ENCODE results near the gene AFAP1. TPM values are rescaled to one million over a fixed set of nuclear protein-coding genes. Genes with fewer than 3 reads are reported as not detected.

The AFAP1 gene
- total and polyA plus RNA-seq, 2 of the 8 experiments (the other 6 are each of a cell fraction or from before 2014, with no cell fraction given): 3.6 to 18.2 TPM

GRCh38 chr4:7777017-7777710 is 162.5 kb downstream of the AFAP1 start:
- H3K4me3 ChIP-seq (ENCODE audit: extremely low read depth in 1 of 4, insufficient read depth in 2 of 4, low read depth in 3 of 4, low read length in 4 of 4): no peak overlapping the region
- no peaks in the 10 kb centered on the region for H3K79me1 ChIP-seq (ENCODE audit: low read depth, low read length)
- H3K18ac ChIP-seq (ENCODE audit: extremely low read depth, low read length): no peak overlapping the region
- no peaks in the 10 kb centered on the region for H3K9me3 ChIP-seq (ENCODE audit: insufficient read depth in 2 of 2, low read depth in 1 of 2, low read length in 1 of 2)
- CTCF ChIA-PET (ENCODE audit: partially characterized antibody): interaction anchor here (1.2 to 2.3 kb wide), 2 partner anchors 23 to 67 kb away, joined by 3 to 8 read pairs; no protein-coding TSS in a partner anchor
- 91% methylated on average over 17 of the region's 17 CpGs; no CpG with 5 or more reads in 1 of the 2 experiments for WGBS, 2 experiments (ENCODE audit: extremely low coverage in 1 of 2, insufficient coverage in 1 of 2, insufficient read length in 1 of 2, insufficient replicate concordance in 2 of 2, low coverage in 1 of 2, low lambda C conversion rate in 2 of 2, missing lambda C conversion rate in 1 of 2)
- peaks cover 0 to 15% (median 4%) of the 10 kb centered on the region in 4 experiments; a peak in 3 of 8 replicates for H3K36me3 ChIP-seq (ENCODE audit: control insufficient read depth in 2 of 4, insufficient read depth in 4 of 4, low read length in 3 of 4)
- no peak overlapping the region for H2BK20ac ChIP-seq (ENCODE audit: low read length)
- no peak overlapping the region for H3K9ac ChIP-seq (replicated peaks in 1 of 4; ENCODE audit: extremely low read depth in 1 of 4, low read depth in 3 of 4, low read length in 3 of 4)
- H4K20me1 ChIP-seq (replicated peaks in 1 of 2; ENCODE audit: control insufficient read depth in 1 of 2, insufficient read depth in 2 of 2, low read length in 2 of 2): no peaks in the 10 kb centered on the region
- H3K14ac ChIP-seq (ENCODE audit: insufficient read length): no peak overlapping the region
- no peak overlapping the region for H2BK5ac ChIP-seq (ENCODE audit: low read depth, low read length)
- no peak overlapping the region for H3K27ac ChIP-seq (ENCODE audit: low read depth, low read length)
- no peak overlapping the region for H4K8ac ChIP-seq (ENCODE audit: extremely low read depth, insufficient read depth, low read length)
- H4K91ac ChIP-seq (replicated peaks; ENCODE audit: insufficient read length, low read length): no peak overlapping the region
- FAIRE-seq (no peak), DNase-seq (ENCODE audit: low read depth in 1 of 2, low spot score in 2 of 2) (no peak)
- H3K4ac ChIP-seq (replicated peaks; ENCODE audit: insufficient read length, low read depth, low read length): no peak overlapping the region
- no peak overlapping the region for H2BK12ac ChIP-seq (ENCODE audit: low read depth, low read length)
- no peak overlapping the region for H2BK15ac ChIP-seq (ENCODE audit: low read length)
- H3K4me2 ChIP-seq (ENCODE audit: insufficient read depth in 1 of 2, low read depth in 2 of 2, low read length in 2 of 2): no peak overlapping the region
- no peaks in the 10 kb centered on the region for H3K23me2 ChIP-seq (ENCODE audit: low read depth, low read length)
- H4K5ac ChIP-seq (ENCODE audit: insufficient read length, low read depth, low read length): no peak overlapping the region
- H3K79me2 ChIP-seq (ENCODE audit: control insufficient read depth in 1 of 2, insufficient read depth in 2 of 2, low read length in 2 of 2): no peaks in the 10 kb centered on the region
- H3K4me1 ChIP-seq (replicated peaks in 1 of 4; ENCODE audit: control insufficient read depth in 3 of 4, insufficient read depth in 4 of 4, low read length in 3 of 4): peaks cover 0 to 4% (median 0%) of the 10 kb centered on the region in 4 experiments; a peak in 1 of 7 replicates
- POLR2A ChIA-PET (ENCODE audit: partially characterized antibody): no interaction called here
- no peak overlapping the region for H2AK5ac ChIP-seq (ENCODE audit: low read depth, low read length)
- H3K23ac ChIP-seq (ENCODE audit: insufficient read length): no peak overlapping the region
- no peak overlapping the region for H3K56ac ChIP-seq (replicated peaks; ENCODE audit: insufficient read length, low read depth, low read length)
- no peak overlapping the region for H2BK120ac ChIP-seq (replicated peaks; ENCODE audit: low read depth, low read length)
- H2AFZ ChIP-seq (ENCODE audit: low read length): no peak overlapping the region
- H3K27me3 ChIP-seq (replicated peaks in 1 of 4; ENCODE audit: control insufficient read depth in 3 of 4, extremely low read depth in 1 of 4, insufficient read depth in 3 of 4, low read length in 3 of 4): no peaks in the 10 kb centered on the region
- no peak for TF ChIP-seq NANOG (IDR thresholded peaks at IDR 0.05; ENCODE audit: insufficient read depth, low read depth, low read length, poor library complexity, severe bottlenecking)
- no peak for TF ChIP-seq ATF3 (IDR thresholded peaks at IDR 0.05; ENCODE audit: insufficient read depth, low read depth, low read length)
- no peak for TF ChIP-seq HDAC2 (IDR thresholded peaks at IDR 0.05; ENCODE audit: borderline replicate concordance in 1 of 2, low read depth in 2 of 2, low read length in 2 of 2)
- TF ChIP-seq YY1 (IDR thresholded peaks at IDR 0.05; ENCODE audit: low read depth, low read length): no peak
- TF ChIP-seq EZH2 (IDR thresholded peaks at IDR 0.05; ENCODE audit: low read depth, low read length, severe bottlenecking): no peak

Measured in H1 (cell line).